Colon (tissue), 2 donors: ENCODE data around the gene BRME1.
"Not testable (repeated sequence)": the region's sequence is repeated elsewhere in the genome, so short reads cannot be mapped to it uniquely, and the experiment has no call there.

Experiments used
- FAIRE-seq: peaks from 2 replicates; lab custom pipeline; 2012; peaks lifted over from hg19 to GRCh38; lab: Jason Lieb, UNC
- donor health status: control.
- donor health status: control.

BRME1 gene

GRCh38 chr19:13865571-13866462 is 40.1 kb downstream of the BRME1 start:
- FAIRE-seq, result no peak

- FAIRE-seq, result no peak
These were observed 41.0 kb downstream of the BRME1 start for GRCh38 chr19:13864667-13865570.

- FAIRE-seq, result no peak
These were observed 41.8 kb downstream of the BRME1 start for GRCh38 chr19:13864046-13864666.

- no peak for FAIRE-seq
These were observed 44.0 kb downstream of the BRME1 start for GRCh38 chr19:13861714-13862531.

- FAIRE-seq, result no peak
These were observed 44.6 kb downstream of the BRME1 start for GRCh38 chr19:13861392-13861713.

- no peak for FAIRE-seq
These were observed 45.1 kb downstream of the BRME1 start for GRCh38 chr19:13860679-13861391.

- no peak for FAIRE-seq
These were observed 46.5 kb downstream of the BRME1 start for GRCh38 chr19:13859361-13859880.

GRCh38 chr19:13856497-13856896 is 49.4 kb downstream of the BRME1 start:
- no peak for FAIRE-seq

- not testable (repeated sequence) for FAIRE-seq
These were observed 53.7 kb downstream of the BRME1 start for GRCh38 chr19:13852171-13852707.

GRCh38 chr19:13851734-13852114 is 54.2 kb downstream of the BRME1 start:
- not testable (repeated sequence) for FAIRE-seq

GRCh38 chr19:13850910-13851733 is 54.8 kb downstream of the BRME1 start:
- no peak for FAIRE-seq

- FAIRE-seq, result no peak
These were observed 55.7 kb downstream of the BRME1 start for GRCh38 chr19:13849991-13850909.

GRCh38 chr19:13848798-13849676 is 56.9 kb downstream of the BRME1 start:
- FAIRE-seq, result no peak

GRCh38 chr19:13848340-13848677 is 57.6 kb downstream of the BRME1 start:
- no peak for FAIRE-seq

GRCh38 chr19:13847407-13848339 is 58.2 kb downstream of the BRME1 start:
- no peak for FAIRE-seq
